Fibroblast of mammary gland (primary cell): Measurements from ENCODE around the gene SRMS.

Experiments used
- DNase-seq: peaks from one replicate; pipeline ENCODE4 v3.0.0-alpha.2; 2010; ENCODE audit warnings: low read depth
- H3K4me3 ChIP-seq: 2 replicates; pipeline ENCODE4 v1.5.1; 2011; ENCODE audit warnings: low read depth, mild to moderate bottlenecking, low read length, moderate library complexity; ENCODE audit not compliant: control insufficient read depth
- CTCF ChIP-seq: conservative IDR thresholded peaks from 2 replicates; pipeline ENCODE4 v1.5.1; 2011; ENCODE audit warnings: low read depth, low read length, inconsistent platforms; ENCODE audit not compliant: control insufficient read depth, insufficient read depth

Gene SRMS

GRCh38 chr20:63547725-63548480 lies at the start of gene SRMS:
Gene SRMS, minus strand, starts transcription at chr20:63547749. Its CDS starts 286 bp downstream, at chr20:63547463.
- no peak for TF ChIP-seq CTCF
- DNase-seq = no peak
- H3K4me3 ChIP-seq = no peak within 1 kb of the TSS

GRCh38 chr20:63596423-63596822 lies 48.9 kb upstream of the SRMS start:
- no peak for TF ChIP-seq CTCF
- DNase-seq = no peak
- H3K4me3 ChIP-seq = no peak overlapping the region

- no peak for TF ChIP-seq CTCF
- DNase-seq = no peak
- H3K4me3 ChIP-seq = no peak overlapping the region
Measured at GRCh38 chr20:63595416-63596127, 48.0 kb upstream of the SRMS start.

- TF ChIP-seq CTCF = no peak
- DNase-seq = peak; percentile 94
- H3K4me3 ChIP-seq = no peak overlapping the region
Measured at GRCh38 chr20:63594043-63594561, 46.6 kb upstream of the SRMS start.

- no peak for TF ChIP-seq CTCF
- no peak for DNase-seq
- no peak overlapping the region for H3K4me3 ChIP-seq
Measured at GRCh38 chr20:63592661-63593060, 45.1 kb upstream of the SRMS start.

- DNase-seq = no peak
- H3K4me3 ChIP-seq = no peak overlapping the region
- TF ChIP-seq CTCF = no peak
Measured at GRCh38 chr20:63591786-63592355, 44.3 kb upstream of the SRMS start.
